Measurements from ENCODE around the gene WDR81.
A peak's percentile ranks its signal among the peaks of the same experiment; 100 is the strongest.
"Not testable (repeated sequence)": the region's sequence is repeated elsewhere in the genome, so short reads cannot be mapped to it uniquely, and the experiment has no call there.

The WDR81 gene

DNA sequence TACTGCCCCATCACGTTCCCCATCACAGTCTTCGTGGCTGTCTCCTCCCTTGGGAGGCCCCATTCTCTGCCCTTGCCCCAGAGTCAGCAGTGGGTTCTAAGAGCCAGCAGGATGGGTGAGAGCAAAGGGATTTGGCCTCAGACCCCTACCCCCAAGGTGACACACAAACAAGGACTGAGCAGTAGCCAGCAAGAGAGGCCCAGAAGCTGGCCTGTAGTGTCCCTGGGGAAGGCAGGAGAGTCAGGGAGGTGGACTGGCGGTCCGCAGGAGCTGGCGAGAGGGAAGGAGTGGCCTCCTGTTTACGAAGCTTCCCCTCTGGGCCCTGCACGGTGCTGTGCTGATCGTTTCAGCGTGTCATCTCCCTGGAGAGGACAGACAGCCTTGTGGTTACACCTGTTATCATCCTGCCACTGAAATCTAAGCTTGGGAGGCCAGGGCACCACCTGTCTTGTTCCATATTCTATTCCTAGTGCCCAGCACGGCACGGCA lies 8.4 kb downstream of the WDR81 start:
- Mint-ChIP-seq H3K36me3 (ENCODE audit: low read depth) (peaks cover 26% of the 10 kb centered on the region), H3K27ac (no peak overlapping the region), H3K4me3 (no peak overlapping the region), H3K27me3 (ENCODE audit: low read depth) (no peaks in the 10 kb centered on the region), H3K9me3 (no peaks in the 10 kb centered on the region), H3K4me1 (ENCODE audit: low read depth) (peaks cover 22% of the 10 kb centered on the region)

DNA sequence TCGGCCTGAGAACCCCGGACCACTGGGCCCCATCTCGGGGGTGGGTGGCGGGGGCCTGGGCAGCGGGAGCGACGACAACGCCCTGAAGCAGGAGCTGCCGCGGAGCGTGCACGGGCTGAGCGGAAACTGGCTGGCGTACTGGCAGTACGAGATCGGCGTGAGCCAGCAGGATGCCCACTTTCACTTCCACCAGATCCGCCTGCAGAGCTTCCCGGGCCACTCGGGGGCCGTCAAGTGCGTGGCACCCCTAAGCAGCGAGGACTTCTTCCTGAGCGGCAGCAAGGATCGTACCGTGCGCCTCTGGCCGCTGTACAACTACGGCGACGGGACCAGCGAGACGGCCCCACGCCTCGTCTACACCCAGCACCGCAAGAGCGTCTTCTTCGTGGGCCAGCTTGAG lies 9.3 kb downstream of the WDR81 start:
- peaks cover 22% of the 10 kb centered on the region for H3K36me3 Mint-ChIP-seq (ENCODE audit: low read depth)
- no peaks in the 10 kb centered on the region for H3K9me3 Mint-ChIP-seq
- H3K4me3 Mint-ChIP-seq: no peak overlapping the region
- H3K27ac Mint-ChIP-seq: no peak overlapping the region
- no peaks in the 10 kb centered on the region for H3K27me3 Mint-ChIP-seq (ENCODE audit: low read depth)
- H3K4me1 Mint-ChIP-seq (ENCODE audit: low read depth): peaks cover 18% of the 10 kb centered on the region

DNA sequence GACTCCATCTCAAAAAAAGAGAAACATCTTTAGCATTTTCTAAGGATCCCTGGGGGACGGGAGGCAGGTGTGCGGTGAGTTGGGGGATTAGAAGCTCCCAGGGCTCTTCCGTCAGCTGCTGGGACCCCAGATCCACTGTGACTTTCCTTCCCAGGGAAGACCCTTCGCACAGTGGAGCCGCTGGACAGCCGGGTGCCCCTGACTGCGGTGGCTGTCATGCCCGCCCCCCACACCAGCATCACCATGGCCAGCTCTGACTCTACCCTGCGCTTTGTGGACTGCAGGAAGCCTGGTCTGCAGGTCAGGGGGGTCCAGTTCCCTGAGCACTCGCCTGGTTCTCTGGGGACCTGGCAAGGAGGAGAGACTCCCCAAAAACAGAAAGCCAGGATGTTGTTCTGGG lies 10.9 kb downstream of the WDR81 start:
- H3K4me1 Mint-ChIP-seq (ENCODE audit: low read depth): peaks cover 12% of the 10 kb centered on the region
- H3K4me3 Mint-ChIP-seq: no peak overlapping the region
- no peaks in the 10 kb centered on the region for H3K27me3 Mint-ChIP-seq (ENCODE audit: low read depth)
- no peaks in the 10 kb centered on the region for H3K9me3 Mint-ChIP-seq
- peaks cover 16% of the 10 kb centered on the region for H3K36me3 Mint-ChIP-seq (ENCODE audit: low read depth)
- H3K27ac Mint-ChIP-seq: peak overlapping the region; percentile 81

DNA sequence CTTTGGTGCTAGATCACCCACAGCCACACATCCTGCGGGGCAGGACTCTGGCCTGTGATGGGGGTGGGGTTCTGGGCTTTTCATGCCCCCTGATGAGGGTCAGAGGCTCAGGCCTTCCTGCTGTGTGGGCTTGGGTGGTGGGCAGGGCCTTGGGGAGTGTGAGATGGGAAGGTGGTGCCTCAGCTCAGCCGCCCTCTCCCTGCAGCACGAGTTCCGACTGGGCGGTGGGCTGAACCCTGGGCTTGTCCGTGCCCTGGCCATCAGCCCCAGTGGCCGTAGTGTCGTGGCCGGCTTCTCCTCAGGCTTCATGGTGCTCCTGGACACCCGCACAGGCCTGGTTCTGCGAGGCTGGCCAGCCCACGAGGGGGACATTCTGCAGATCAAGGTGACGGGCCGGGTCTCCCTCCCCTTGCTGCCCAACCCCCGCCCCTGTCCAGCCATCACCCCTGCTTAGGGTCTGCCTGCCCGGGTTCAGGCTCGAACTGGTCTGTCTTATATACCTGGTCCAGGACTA lies 11.4 kb downstream of the WDR81 start:
- Mint-ChIP-seq H3K27ac (peak overlapping the region; percentile 81), H3K36me3 (ENCODE audit: low read depth) (peaks cover 16% of the 10 kb centered on the region), H3K4me3 (peak overlapping the region; percentile 48), H3K9me3 (no peaks in the 10 kb centered on the region), H3K27me3 (ENCODE audit: low read depth) (no peaks in the 10 kb centered on the region), H3K4me1 (ENCODE audit: low read depth) (peaks cover 12% of the 10 kb centered on the region)

DNA sequence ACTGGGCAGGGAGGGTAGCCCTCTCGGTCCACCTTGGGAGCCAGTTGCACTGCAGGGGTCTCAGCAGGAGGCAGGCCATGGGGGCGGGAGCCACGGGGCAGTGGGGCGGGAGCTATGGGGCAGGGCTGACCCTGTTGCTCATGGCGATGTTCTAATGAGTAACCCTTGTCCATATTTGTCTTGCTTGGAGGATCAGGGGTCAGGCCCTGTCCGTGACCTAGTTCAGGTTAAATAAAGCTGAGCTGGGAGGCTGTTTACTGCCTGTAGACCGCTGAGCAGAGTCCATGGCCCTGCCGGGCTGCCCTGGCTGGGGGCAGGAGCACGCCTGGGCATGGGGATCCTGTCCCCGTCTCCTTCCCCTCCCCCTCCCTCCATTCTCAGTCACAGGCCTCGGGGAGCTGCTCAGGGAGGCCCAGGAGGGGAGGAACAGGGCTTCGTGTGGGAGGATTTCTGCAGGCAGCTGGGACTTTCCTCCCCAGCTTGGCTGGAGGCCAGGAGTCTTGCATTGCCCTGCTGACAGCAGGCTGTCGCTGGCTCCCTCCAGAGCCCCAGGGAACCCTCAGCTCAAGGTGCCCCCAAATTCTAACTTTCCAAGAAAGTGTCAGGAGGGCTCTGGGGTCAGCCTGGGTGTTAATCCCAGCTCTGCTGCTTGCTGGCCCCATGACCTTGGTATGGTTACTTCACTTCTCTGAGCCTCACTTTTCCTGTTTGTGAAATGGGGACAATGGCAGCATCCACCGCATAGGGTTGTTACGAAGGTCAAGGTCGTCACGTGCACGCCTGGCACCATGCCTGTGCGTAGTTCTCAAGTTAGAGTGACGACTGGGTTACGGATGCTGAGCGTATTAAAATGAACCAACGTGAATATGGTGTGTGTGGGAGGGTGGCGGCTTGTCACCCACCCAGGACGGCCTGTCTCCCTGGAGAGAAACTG lies 12.1 kb downstream of the WDR81 start:
- no peaks in the 10 kb centered on the region for H3K27me3 Mint-ChIP-seq (ENCODE audit: low read depth)
- peaks cover 16% of the 10 kb centered on the region for H3K36me3 Mint-ChIP-seq (ENCODE audit: low read depth)
- H3K4me3 Mint-ChIP-seq: no peak overlapping the region
- H3K27ac Mint-ChIP-seq: peak overlapping the region; percentile 52
- no peaks in the 10 kb centered on the region for H3K9me3 Mint-ChIP-seq
- peaks cover 12% of the 10 kb centered on the region for H3K4me1 Mint-ChIP-seq (ENCODE audit: low read depth)

DNA sequence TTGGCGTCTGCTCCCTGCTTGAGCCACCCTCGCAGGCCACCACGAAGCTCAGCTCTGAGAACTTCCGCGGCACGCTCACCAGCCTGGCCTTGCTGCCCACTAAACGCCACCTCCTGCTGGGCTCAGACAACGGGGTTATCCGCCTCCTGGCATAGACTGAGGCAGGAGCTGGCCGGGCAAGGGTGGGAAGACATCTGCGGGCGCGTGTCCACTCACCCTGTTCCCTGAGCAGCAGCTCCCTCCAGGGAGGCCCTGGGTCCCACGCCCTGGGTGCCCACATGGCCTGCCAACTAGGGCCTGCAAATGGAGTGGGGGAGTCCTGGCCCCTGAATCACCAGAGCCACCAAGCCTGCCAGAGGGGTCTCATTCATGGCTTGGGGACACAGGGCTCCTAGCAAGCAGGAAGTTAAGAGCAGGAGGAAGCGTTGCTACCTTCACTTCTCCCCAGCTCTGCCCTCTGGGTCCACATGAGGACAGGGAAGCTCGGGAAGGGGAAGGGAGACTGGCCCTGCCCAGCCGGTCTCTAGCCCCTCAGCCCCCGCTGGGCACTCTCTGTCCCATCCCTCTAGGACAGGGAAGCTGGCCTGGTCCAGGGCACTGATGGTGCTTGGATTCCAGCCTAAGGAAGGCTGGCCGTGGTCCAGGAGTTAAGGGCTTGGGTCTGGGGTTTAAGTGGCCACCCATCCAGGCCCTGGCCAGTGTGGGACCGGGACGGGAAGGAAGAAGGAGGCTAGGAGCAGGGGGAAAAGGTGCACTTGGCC lies 13.2 kb downstream of the WDR81 start:
- H3K4me1 Mint-ChIP-seq (ENCODE audit: low read depth): peaks cover 12% of the 10 kb centered on the region
- no peaks in the 10 kb centered on the region for H3K9me3 Mint-ChIP-seq
- H3K36me3 Mint-ChIP-seq (ENCODE audit: low read depth): peaks cover 16% of the 10 kb centered on the region
- no peaks in the 10 kb centered on the region for H3K27me3 Mint-ChIP-seq (ENCODE audit: low read depth)
- H3K27ac Mint-ChIP-seq: no peak overlapping the region
- H3K4me3 Mint-ChIP-seq: no peak overlapping the region

DNA sequence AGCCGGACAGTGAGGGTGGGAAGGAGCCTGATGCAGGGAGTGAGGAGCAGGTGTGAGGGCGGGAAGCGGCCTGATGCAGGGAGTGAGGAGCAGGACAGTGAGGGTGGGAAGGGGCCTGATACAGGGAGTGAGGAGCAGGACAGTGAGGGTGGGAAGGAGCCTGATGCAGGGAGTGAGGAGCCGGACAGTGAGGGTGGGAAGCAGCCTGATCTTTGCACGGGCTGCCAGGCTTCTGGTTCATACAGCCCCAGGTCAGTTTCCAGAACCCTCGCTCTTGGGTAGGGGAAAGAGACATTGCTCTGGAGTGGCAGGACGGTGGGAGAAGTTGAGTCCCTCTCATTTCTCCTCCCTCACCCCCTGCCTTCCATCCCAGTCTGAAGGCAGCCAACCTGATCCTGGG lies 17.4 kb downstream of the WDR81 start:
- not testable (repeated sequence) for H3K36me3 Mint-ChIP-seq (ENCODE audit: low read depth); H3K27ac Mint-ChIP-seq; H3K27me3 Mint-ChIP-seq (ENCODE audit: low read depth); H3K4me1 Mint-ChIP-seq (ENCODE audit: low read depth); H3K4me3 Mint-ChIP-seq; H3K9me3 Mint-ChIP-seq

DNA sequence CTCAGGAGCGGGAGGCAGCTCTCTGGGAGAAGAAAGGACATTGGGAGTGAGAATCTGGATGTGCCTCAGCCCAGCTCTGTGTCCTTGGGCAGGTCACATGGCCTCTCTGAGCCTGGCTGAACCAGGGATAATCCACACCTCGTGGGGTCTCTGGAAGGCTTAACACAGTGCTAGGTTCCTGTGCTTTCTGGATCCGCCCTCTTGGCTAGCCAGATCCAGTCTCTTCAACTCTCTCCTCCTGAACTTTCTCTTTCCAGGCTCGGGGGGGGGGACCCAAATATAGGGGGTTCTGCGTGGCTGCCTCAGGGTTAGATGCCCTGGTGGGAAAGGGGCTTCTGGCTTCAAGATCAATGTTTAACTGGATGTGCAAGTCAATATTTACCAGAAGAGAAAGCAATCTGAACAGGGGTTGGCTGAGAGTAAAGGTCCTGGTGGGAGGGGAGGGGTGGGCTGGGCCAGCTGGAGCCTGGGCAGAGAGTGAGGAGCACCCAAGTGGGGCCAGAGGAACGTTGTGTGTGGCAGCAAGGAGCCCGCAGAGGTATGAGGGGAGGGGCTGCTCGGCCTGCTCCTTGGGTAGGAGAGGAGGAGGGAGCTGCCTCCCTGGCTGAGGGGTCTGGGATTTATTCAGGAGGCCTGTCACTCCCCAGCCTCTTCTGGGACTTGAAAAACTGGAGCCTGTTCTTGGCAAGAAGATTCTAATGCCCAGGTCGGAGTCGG lies 18.0 kb downstream of the WDR81 start, which contains the start of gene SERPINF2:
Gene SERPINF2, plus strand, starts transcription at position 501 of the 717 bp plus-strand sequence. CDS start 2,125 bp downstream, outside the sequence.
- H3K27ac Mint-ChIP-seq: no peak within 1 kb of the TSS
- no peak within 1 kb of the TSS for H3K4me3 Mint-ChIP-seq
- H3K36me3 Mint-ChIP-seq (ENCODE audit: low read depth): no peaks in the 10 kb centered on the region
- H3K9me3 Mint-ChIP-seq: no peaks in the 10 kb centered on the region
- no peaks in the 10 kb centered on the region for H3K27me3 Mint-ChIP-seq (ENCODE audit: low read depth)
- H3K4me1 Mint-ChIP-seq (ENCODE audit: low read depth): no peaks in the 10 kb centered on the region

DNA sequence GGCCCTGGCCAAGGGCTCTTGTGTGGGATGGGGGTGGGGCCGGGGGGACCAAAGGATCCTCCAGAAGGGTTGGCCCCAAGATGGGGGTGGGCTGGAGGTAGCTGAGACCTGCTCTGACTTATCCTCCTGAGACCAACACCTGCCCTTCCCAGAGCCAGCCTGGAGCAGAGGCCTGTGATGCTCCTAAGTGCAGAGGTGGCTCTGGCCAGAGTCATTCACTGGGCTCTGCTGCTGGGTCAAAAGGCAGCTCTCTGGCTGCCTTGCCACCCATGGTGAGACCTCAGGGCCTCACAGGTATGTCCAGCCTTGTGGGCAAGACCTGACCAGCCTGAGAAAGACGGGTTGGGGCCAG lies 18.6 kb downstream of the WDR81 start:
- Mint-ChIP-seq H3K4me1 (ENCODE audit: low read depth) (no peaks in the 10 kb centered on the region), H3K9me3 (no peaks in the 10 kb centered on the region), H3K27me3 (ENCODE audit: low read depth) (no peaks in the 10 kb centered on the region), H3K27ac (no peak overlapping the region), H3K36me3 (ENCODE audit: low read depth) (no peaks in the 10 kb centered on the region), H3K4me3 (no peak overlapping the region)

DNA sequence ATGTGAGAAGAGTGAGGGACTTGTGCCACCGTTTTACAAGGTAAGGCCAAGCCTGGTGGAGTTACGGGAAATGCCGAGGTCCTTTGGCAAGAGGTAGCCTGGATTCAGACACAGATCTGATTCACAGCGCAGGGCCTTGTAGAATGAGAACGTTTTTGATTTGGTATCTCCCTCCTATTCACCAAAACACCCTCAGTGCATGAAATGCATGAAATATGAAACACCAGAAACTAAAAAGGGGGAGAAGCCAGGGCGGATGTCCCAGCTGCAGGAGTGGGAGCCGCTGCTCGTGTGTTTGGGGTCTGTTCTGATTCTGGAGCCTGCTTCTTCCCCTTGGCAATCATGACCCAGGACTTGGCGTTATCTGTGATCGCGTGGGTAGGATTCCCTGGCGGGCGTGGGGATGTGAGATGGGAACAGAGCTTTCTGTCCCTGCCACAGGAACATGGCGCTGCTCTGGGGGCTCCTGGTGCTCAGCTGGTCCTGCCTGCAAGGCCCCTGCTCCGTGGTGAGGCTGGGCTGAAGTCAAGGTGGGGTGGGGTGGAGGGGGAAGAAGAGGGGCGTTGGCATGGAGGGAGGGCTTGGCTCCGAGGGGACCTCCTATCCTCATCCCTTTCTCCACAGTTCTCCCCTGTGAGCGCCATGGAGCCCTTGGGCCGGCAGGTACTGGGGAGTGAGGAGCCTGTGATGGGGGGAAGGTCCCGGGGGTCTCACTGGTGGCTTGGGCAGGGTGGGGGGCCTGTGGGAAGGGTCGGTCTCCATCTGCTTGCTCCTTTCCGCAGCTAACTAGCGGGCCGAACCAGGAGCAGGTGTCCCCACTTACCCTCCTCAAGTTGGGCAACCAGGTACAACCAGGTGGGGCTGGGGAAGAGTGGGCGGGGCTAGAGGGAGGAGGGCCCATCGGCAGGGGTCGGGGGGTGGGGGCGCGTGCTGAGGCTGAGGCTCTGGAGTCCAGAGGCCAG lies 20.3 kb downstream of the WDR81 start:
- H3K27me3 Mint-ChIP-seq (ENCODE audit: low read depth): no peaks in the 10 kb centered on the region
- no peaks in the 10 kb centered on the region for H3K36me3 Mint-ChIP-seq (ENCODE audit: low read depth)
- H3K27ac Mint-ChIP-seq: no peak overlapping the region
- no peaks in the 10 kb centered on the region for H3K4me1 Mint-ChIP-seq (ENCODE audit: low read depth)
- H3K4me3 Mint-ChIP-seq: no peak overlapping the region
- no peaks in the 10 kb centered on the region for H3K9me3 Mint-ChIP-seq

DNA sequence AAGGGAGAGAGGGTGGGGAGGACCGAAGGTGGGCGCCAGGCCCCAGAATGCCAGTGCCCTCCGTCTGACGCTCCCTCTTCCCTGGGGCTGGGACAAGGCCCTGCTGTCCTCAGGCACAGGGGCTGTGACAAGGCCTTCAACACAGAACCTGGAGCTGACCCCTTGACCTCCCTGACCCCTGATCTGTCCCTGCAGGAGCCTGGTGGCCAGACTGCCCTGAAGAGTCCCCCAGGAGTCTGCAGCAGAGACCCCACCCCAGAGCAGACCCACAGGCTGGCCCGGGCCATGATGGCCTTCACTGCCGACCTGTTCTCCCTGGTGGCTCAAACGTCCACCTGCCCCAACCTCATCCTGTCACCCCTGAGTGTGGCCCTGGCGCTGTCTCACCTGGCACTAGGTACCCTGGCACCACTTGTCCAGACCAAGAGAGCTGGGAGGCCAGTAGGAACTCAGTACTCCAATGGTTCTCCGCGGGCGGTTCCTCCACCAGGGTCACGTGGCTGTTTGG lies 21.1 kb downstream of the WDR81 start:
- Mint-ChIP-seq H3K36me3 (ENCODE audit: low read depth) (no peaks in the 10 kb centered on the region), H3K9me3 (no peaks in the 10 kb centered on the region), H3K4me1 (ENCODE audit: low read depth) (no peaks in the 10 kb centered on the region), H3K27ac (no peak overlapping the region), H3K4me3 (no peak overlapping the region), H3K27me3 (ENCODE audit: low read depth) (no peaks in the 10 kb centered on the region)

DNA sequence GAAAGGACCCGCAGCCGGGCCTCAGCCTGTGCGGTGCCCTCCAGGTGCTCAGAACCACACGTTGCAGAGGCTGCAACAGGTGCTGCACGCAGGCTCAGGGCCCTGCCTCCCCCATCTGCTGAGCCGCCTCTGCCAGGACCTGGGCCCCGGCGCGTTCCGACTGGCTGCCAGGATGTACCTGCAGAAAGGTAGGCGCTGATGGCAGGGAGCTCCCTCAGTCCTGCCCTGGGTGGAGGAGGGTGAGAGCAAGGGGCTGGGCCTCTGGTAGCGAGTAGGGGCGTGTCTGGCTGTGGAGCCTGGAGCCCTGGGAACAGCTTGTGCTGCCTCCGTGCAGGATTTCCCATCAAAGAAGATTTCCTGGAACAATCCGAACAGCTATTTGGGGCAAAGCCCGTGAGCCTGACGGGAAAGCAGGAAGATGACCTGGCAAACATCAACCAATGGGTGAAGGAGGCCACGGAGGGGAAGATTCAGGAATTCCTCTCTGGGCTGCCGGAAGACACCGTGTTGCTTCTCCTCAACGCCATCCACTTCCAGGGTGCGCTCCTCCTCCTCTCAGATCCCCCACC lies 22.6 kb downstream of the WDR81 start:
- Mint-ChIP-seq H3K4me1 (ENCODE audit: low read depth) (no peaks in the 10 kb centered on the region), H3K4me3 (no peak overlapping the region), H3K36me3 (ENCODE audit: low read depth) (no peaks in the 10 kb centered on the region), H3K9me3 (no peaks in the 10 kb centered on the region), H3K27ac (no peak overlapping the region), H3K27me3 (ENCODE audit: low read depth) (no peaks in the 10 kb centered on the region)

DNA sequence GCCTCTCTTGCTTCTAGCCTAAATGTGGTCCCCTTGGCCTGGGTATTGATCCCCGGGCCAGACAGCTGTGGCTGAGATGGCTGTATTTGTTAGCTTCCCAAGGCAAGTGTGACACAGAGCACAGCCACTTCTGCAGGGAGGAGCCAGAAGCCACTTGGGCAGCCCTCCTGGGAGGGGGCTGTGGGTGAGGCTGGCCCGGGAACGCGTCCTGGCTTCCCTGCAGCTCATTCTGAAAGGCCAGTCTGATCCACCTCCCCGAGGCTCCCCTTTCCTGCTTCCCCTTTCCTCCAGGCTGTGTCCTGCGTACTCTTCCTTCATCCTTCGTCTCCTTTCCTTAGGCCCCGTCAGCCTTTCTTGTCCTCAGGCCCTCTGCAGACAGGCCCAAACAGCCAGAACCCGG lies 26.1 kb downstream of the WDR81 start:
- no peaks in the 10 kb centered on the region for H3K9me3 Mint-ChIP-seq
- no peak overlapping the region for H3K27ac Mint-ChIP-seq
- no peaks in the 10 kb centered on the region for H3K4me1 Mint-ChIP-seq (ENCODE audit: low read depth)
- no peak overlapping the region for H3K4me3 Mint-ChIP-seq
- H3K36me3 Mint-ChIP-seq (ENCODE audit: low read depth): no peaks in the 10 kb centered on the region
- H3K27me3 Mint-ChIP-seq (ENCODE audit: low read depth): no peaks in the 10 kb centered on the region

Measured in T-helper 1 cell treated with Interleukin-12 subunit alpha and Interleukin-12 subunit beta and Interleukin-4 antibody, amounts not matched to agents 30 μg/mL and 1 μg/mL, for 36 hours (primary cell).